Fibroblast of the conjunctiva (primary cell): ENCODE measurements around the gene NRXN3.

Experiments used
- DNase-seq: peaks from one replicate; pipeline ENCODE4 v3.0.0-alpha.2; 2010; ENCODE audit warnings: low read depth

The NRXN3 gene

GRCh38 chr14:79693935-79694334, 1523.8 kb downstream of the NRXN3 start:
- DNase-seq, result no peak

- DNase-seq, result no peak
Observed at GRCh38 chr14:79695307-79695706, 1525.1 kb downstream of the NRXN3 start.

GRCh38 chr14:79698298-79698711, 1528.1 kb downstream of the NRXN3 start:
- DNase-seq, result no peak

GRCh38 chr14:79699206-79699605, 1529.0 kb downstream of the NRXN3 start:
- no peak for DNase-seq

- DNase-seq, result no peak
Observed at GRCh38 chr14:79701371-79701770, 1531.2 kb downstream of the NRXN3 start.

- no peak for DNase-seq
Observed at GRCh38 chr14:79702197-79702596, 1532.0 kb downstream of the NRXN3 start.

GRCh38 chr14:79703209-79703608, 1533.0 kb downstream of the NRXN3 start:
- no peak for DNase-seq

GRCh38 chr14:79704041-79704807, 1534.1 kb downstream of the NRXN3 start:
- DNase-seq, result no peak

- DNase-seq, result no peak
Observed at GRCh38 chr14:79705126-79705894, 1535.1 kb downstream of the NRXN3 start.

- no peak for DNase-seq
Observed at GRCh38 chr14:79706382-79706781, 1536.2 kb downstream of the NRXN3 start.

GRCh38 chr14:79708426-79709388, 1538.5 kb downstream of the NRXN3 start:
- no peak for DNase-seq

GRCh38 chr14:79709573-79709972, 1539.4 kb downstream of the NRXN3 start:
- DNase-seq, result no peak

GRCh38 chr14:79712302-79712950, 1542.3 kb downstream of the NRXN3 start:
- no peak for DNase-seq

GRCh38 chr14:79721399-79722084, 1551.4 kb downstream of the NRXN3 start:
- DNase-seq, result no peak

- DNase-seq, result no peak
Observed at GRCh38 chr14:79724934-79725717, 1555.0 kb downstream of the NRXN3 start.

GRCh38 chr14:79727900-79728299, 1557.7 kb downstream of the NRXN3 start:
- no peak for DNase-seq

GRCh38 chr14:79728331-79728730, 1558.2 kb downstream of the NRXN3 start:
- no peak for DNase-seq

- no peak for DNase-seq
Observed at GRCh38 chr14:79729731-79730130, 1559.6 kb downstream of the NRXN3 start.

- no peak for DNase-seq
Observed at GRCh38 chr14:79730196-79730595, 1560.0 kb downstream of the NRXN3 start.

GRCh38 chr14:79730953-79731352, 1560.8 kb downstream of the NRXN3 start:
- DNase-seq, result no peak
